ENCODE results near the gene TRAPPC3.

TRAPPC3 gene

GRCh38 chr1:36134505-36135329, 14.6 kb downstream of the TRAPPC3 start:
- Histone ChIP-seq H3K4me1 (ENCODE audit: control insufficient read depth, insufficient read depth, low read length) (no peaks in the 10 kb centered on the region), H3K27ac (ENCODE audit: low read depth, low read length) (no peak overlapping the region), H3K36me3 (ENCODE audit: control insufficient read depth, insufficient read depth, low read length) (peaks cover 26% of the 10 kb centered on the region), H3K4me3 (ENCODE audit: low read depth, low read length) (no peak overlapping the region), H3K9me3 (ENCODE audit: control insufficient read depth, insufficient read depth, low read length) (no peaks in the 10 kb centered on the region), H3K27me3 (ENCODE audit: control insufficient read depth, insufficient read depth, low read length) (no peaks in the 10 kb centered on the region), H3K9ac (ENCODE audit: low read depth, low read length) (no peak overlapping the region)

- no peaks in the 10 kb centered on the region for H3K27me3 ChIP-seq (ENCODE audit: control insufficient read depth, insufficient read depth, low read length)
- H3K9me3 ChIP-seq (ENCODE audit: control insufficient read depth, insufficient read depth, low read length): no peaks in the 10 kb centered on the region
- H3K36me3 ChIP-seq (ENCODE audit: control insufficient read depth, insufficient read depth, low read length): peaks cover 23% of the 10 kb centered on the region
- H3K9ac ChIP-seq (ENCODE audit: low read depth, low read length): no peak overlapping the region
- no peak overlapping the region for H3K27ac ChIP-seq (ENCODE audit: low read depth, low read length)
- H3K4me1 ChIP-seq (ENCODE audit: control insufficient read depth, insufficient read depth, low read length): no peaks in the 10 kb centered on the region
- no peak overlapping the region for H3K4me3 ChIP-seq (ENCODE audit: low read depth, low read length)
Observed at GRCh38 chr1:36134031-36134430, 15.3 kb downstream of the TRAPPC3 start.

- no peaks in the 10 kb centered on the region for H3K27me3 ChIP-seq (ENCODE audit: control insufficient read depth, insufficient read depth, low read length)
- peaks cover 22% of the 10 kb centered on the region for H3K36me3 ChIP-seq (ENCODE audit: control insufficient read depth, insufficient read depth, low read length)
- H3K9ac ChIP-seq (ENCODE audit: low read depth, low read length): no peak overlapping the region
- no peak overlapping the region for H3K27ac ChIP-seq (ENCODE audit: low read depth, low read length)
- no peaks in the 10 kb centered on the region for H3K4me1 ChIP-seq (ENCODE audit: control insufficient read depth, insufficient read depth, low read length)
- no peaks in the 10 kb centered on the region for H3K9me3 ChIP-seq (ENCODE audit: control insufficient read depth, insufficient read depth, low read length)
- H3K4me3 ChIP-seq (ENCODE audit: low read depth, low read length): no peak overlapping the region
Observed at GRCh38 chr1:36133484-36133883, 15.8 kb downstream of the TRAPPC3 start.

- Histone ChIP-seq H3K27me3 (ENCODE audit: control insufficient read depth, insufficient read depth, low read length) (no peaks in the 10 kb centered on the region), H3K27ac (ENCODE audit: low read depth, low read length) (no peak overlapping the region), H3K36me3 (ENCODE audit: control insufficient read depth, insufficient read depth, low read length) (peaks cover 8% of the 10 kb centered on the region), H3K4me3 (ENCODE audit: low read depth, low read length) (no peak overlapping the region), H3K9ac (ENCODE audit: low read depth, low read length) (no peak overlapping the region), H3K9me3 (ENCODE audit: control insufficient read depth, insufficient read depth, low read length) (no peaks in the 10 kb centered on the region), H3K4me1 (ENCODE audit: control insufficient read depth, insufficient read depth, low read length) (no peaks in the 10 kb centered on the region)
Observed at GRCh38 chr1:36132029-36132428, 17.3 kb downstream of the TRAPPC3 start.

GRCh38 chr1:36128905-36129206, 20.4 kb downstream of the TRAPPC3 start:
- H3K36me3 ChIP-seq (ENCODE audit: control insufficient read depth, insufficient read depth, low read length): no peaks in the 10 kb centered on the region
- no peak overlapping the region for H3K9ac ChIP-seq (ENCODE audit: low read depth, low read length)

GRCh38 chr1:36128126-36128904, 21.0 kb downstream of the TRAPPC3 start:
- H3K9me3 ChIP-seq (ENCODE audit: control insufficient read depth, insufficient read depth, low read length): no peaks in the 10 kb centered on the region
- H3K27me3 ChIP-seq (ENCODE audit: control insufficient read depth, insufficient read depth, low read length): peaks cover 30% of the 10 kb centered on the region
- H3K27ac ChIP-seq (ENCODE audit: low read depth, low read length): no peak overlapping the region
- H3K4me3 ChIP-seq (ENCODE audit: low read depth, low read length): no peak overlapping the region
- H3K36me3 ChIP-seq (ENCODE audit: control insufficient read depth, insufficient read depth, low read length): no peaks in the 10 kb centered on the region
- H3K9ac ChIP-seq (ENCODE audit: low read depth, low read length): no peak overlapping the region
- no peaks in the 10 kb centered on the region for H3K4me1 ChIP-seq (ENCODE audit: control insufficient read depth, insufficient read depth, low read length)

More at GRCh38 chr1:36128905-36129206, 20.4 kb downstream of the TRAPPC3 start:
- no peak overlapping the region for H3K4me3 ChIP-seq (ENCODE audit: low read depth, low read length)
- no peak overlapping the region for H3K27ac ChIP-seq (ENCODE audit: low read depth, low read length)
- no peaks in the 10 kb centered on the region for H3K9me3 ChIP-seq (ENCODE audit: control insufficient read depth, insufficient read depth, low read length)
- peaks cover 24% of the 10 kb centered on the region for H3K27me3 ChIP-seq (ENCODE audit: control insufficient read depth, insufficient read depth, low read length)
- H3K4me1 ChIP-seq (ENCODE audit: control insufficient read depth, insufficient read depth, low read length): no peaks in the 10 kb centered on the region

GRCh38 chr1:36126797-36127500, 22.3 kb downstream of the TRAPPC3 start:
- Histone ChIP-seq H3K4me1 (ENCODE audit: control insufficient read depth, insufficient read depth, low read length) (no peaks in the 10 kb centered on the region), H3K9me3 (ENCODE audit: control insufficient read depth, insufficient read depth, low read length) (no peaks in the 10 kb centered on the region), H3K27me3 (ENCODE audit: control insufficient read depth, insufficient read depth, low read length) (peaks cover 36% of the 10 kb centered on the region), H3K36me3 (ENCODE audit: control insufficient read depth, insufficient read depth, low read length) (no peaks in the 10 kb centered on the region), H3K9ac (ENCODE audit: low read depth, low read length) (no peak overlapping the region), H3K4me3 (ENCODE audit: low read depth, low read length) (no peak overlapping the region), H3K27ac (ENCODE audit: low read depth, low read length) (no peak overlapping the region)

GRCh38 chr1:36126005-36126716, 23.1 kb downstream of the TRAPPC3 start:
- no peak overlapping the region for H3K9ac ChIP-seq (ENCODE audit: low read depth, low read length)
- no peak overlapping the region for H3K27ac ChIP-seq (ENCODE audit: low read depth, low read length)
- no peak overlapping the region for H3K4me3 ChIP-seq (ENCODE audit: low read depth, low read length)
- H3K27me3 ChIP-seq (ENCODE audit: control insufficient read depth, insufficient read depth, low read length): peaks cover 36% of the 10 kb centered on the region
- no peaks in the 10 kb centered on the region for H3K9me3 ChIP-seq (ENCODE audit: control insufficient read depth, insufficient read depth, low read length)
- H3K36me3 ChIP-seq (ENCODE audit: control insufficient read depth, insufficient read depth, low read length): no peaks in the 10 kb centered on the region
- H3K4me1 ChIP-seq (ENCODE audit: control insufficient read depth, insufficient read depth, low read length): no peaks in the 10 kb centered on the region

- no peaks in the 10 kb centered on the region for H3K36me3 ChIP-seq (ENCODE audit: control insufficient read depth, insufficient read depth, low read length)
Observed at GRCh38 chr1:36125129-36125991, 23.9 kb downstream of the TRAPPC3 start, which contains the start of gene COL8A2. COL8A2 (minus strand) TSS chr1:36125222; CDS start chr1:36100242, 24,980 bp downstream.

More at GRCh38 chr1:36125129-36125991, 23.9 kb downstream of the TRAPPC3 start, which contains the start of gene COL8A2:
- no peak within 1 kb of the TSS for H3K9ac ChIP-seq (ENCODE audit: low read depth, low read length)
- H3K9me3 ChIP-seq (ENCODE audit: control insufficient read depth, insufficient read depth, low read length): no peaks in the 10 kb centered on the region
- H3K4me3 ChIP-seq (ENCODE audit: low read depth, low read length): peak within 1 kb of the TSS; percentile 34; the same call in 1 of the 2 replicates
- no peak within 1 kb of the TSS for H3K27ac ChIP-seq (ENCODE audit: low read depth, low read length)
- H3K27me3 ChIP-seq (ENCODE audit: control insufficient read depth, insufficient read depth, low read length): peaks cover 36% of the 10 kb centered on the region
- H3K4me1 ChIP-seq (ENCODE audit: control insufficient read depth, insufficient read depth, low read length): no peaks in the 10 kb centered on the region
